Right lobe of liver (tissue), 4 donors: ENCODE results near the gene OPCML.

Experiments
- CTCF ChIP-seq, 4 donors: fragments of 200-600 bp in 3 of 4; fragments of 450-650 bp in 1 of 4; IDR thresholded peaks; one replicate each; pipeline versions ENCODE4 v1.5.1 to v1.8.0; 2016 to 2022; ENCODE audit warnings: antibody characterized with exemption in 4 of 4, mild to moderate bottlenecking in 2 of 4
- POLR2A ChIP-seq: fragments of 450-650 bp; IDR thresholded peaks from one replicate; pipeline ENCODE4 v1.6.1; 2017; ENCODE audit warnings: antibody characterized with exemption, mild to moderate bottlenecking
- donor health status: DM: no; HTN: no; CAD: no.
- donor health status: DM: no; HTN: no; CAD: no.
- donor health status: DM: no; HTN: yes; CAD: no.

- TF ChIP-seq CTCF (IDR thresholded peaks at IDR 0.05), result no peak
- no peak for TF ChIP-seq POLR2A
These were observed 843 bp downstream of the OPCML start for GRCh38 chr11:133531458-133531857.
